K562 (cell line): ENCODE data around the gene IL17RA. TPM values are rescaled to one million over a fixed set of nuclear protein-coding genes. Genes with fewer than 3 reads are reported as not detected.

Source experiments
- ATAC-seq: fragments of 200-7000 bp; cut with Tn5 transposase; 3 replicates; pipeline ENCODE4 v1.9.1; 2020; ENCODE audit warnings: moderate library complexity
- BruUV-seq: library from RNA; stranded (reverse); fragments of 400-500 nt; replicated peaks from 2 replicates; lab custom pipeline; 2021; lab: Mats Ljungman, UMichigan
- CTCF ChIA-PET: fragments of 300-600 bp; formaldehyde crosslinking; extraction: SDS; loops from one replicate; lab custom pipeline; 2021; ENCODE audit warnings: low intra/inter-chr PET ratio; lab: Yijun Ruan, JAX
- POLR2A ChIA-PET: fragments of 300-600, 350-650 bp; sonication (Branson Sonifier 250); formaldehyde crosslinking; extraction: SDS; loops from one replicate; lab custom pipeline; 2021; ENCODE audit warnings: antibody characterized with exemption, inconsistent platforms; lab: Yijun Ruan, JAX
- DNase-seq, 4 experiments: peaks; one replicate each; pipeline versions ENCODE4 v3.0.0 to v3.0.0-alpha.2; 2011 to 2018; ENCODE audit warnings: low spot score in 3 of 4, mixed read lengths in 3 of 4; ENCODE audit errors: extremely low read depth in 1 of 4
- FAIRE-seq: peaks from 2 replicates; lab custom pipeline; 2011; peaks lifted over from hg19 to GRCh38; lab: Jason Lieb, UNC
- H2AFZ ChIP-seq: 2 replicates; pipeline ENCODE4 v1.6.0; 2011; ENCODE audit warnings: low read depth, low read length, control low read depth, inconsistent platforms
- H3K27ac ChIP-seq: fragments of 200-600 bp; 3 replicates; pipeline ENCODE4 v1.8.0; 2011; ENCODE audit warnings: low read depth, mild to moderate bottlenecking, control low read depth, inconsistent platforms, low read length, moderate library complexity, mixed read lengths; ENCODE audit errors: extremely low read depth
- H3K27me3 ChIP-seq, 2 experiments: fragments of 300-600 bp in 1 of 2; 2 replicates in 1 of 2; 3 replicates in 1 of 2; pipeline versions ENCODE4 v1.6.0 to v1.8.0; 2011; ENCODE audit warnings: inconsistent platforms in 2 of 2, low read length in 2 of 2, mild to moderate bottlenecking in 1 of 2, mixed read lengths in 1 of 2, moderate library complexity in 1 of 2; ENCODE audit not compliant: control insufficient read depth in 2 of 2, insufficient read depth in 2 of 2
- H3K36me3 ChIP-seq: fragments of 300-600 bp; 3 replicates; pipeline ENCODE4 v1.8.0; 2011; ENCODE audit warnings: mild to moderate bottlenecking, low read length, inconsistent platforms; ENCODE audit not compliant: control insufficient read depth, insufficient read depth
- H3K4me1 ChIP-seq, 2 experiments: fragments of 200-600 bp in 1 of 2; replicated peaks in 1 of 2; 2 replicates in 1 of 2; 3 replicates in 1 of 2; pipeline versions ENCODE4 v1.5.1 to v1.8.0; 2011; ENCODE audit warnings: inconsistent platforms in 2 of 2, low read length in 2 of 2, mild to moderate bottlenecking in 1 of 2, mixed read lengths in 1 of 2, moderate library complexity in 1 of 2; ENCODE audit not compliant: control insufficient read depth in 2 of 2, insufficient read depth in 2 of 2
- H3K4me2 ChIP-seq: 2 replicates; pipeline ENCODE4 v1.6.1; 2011; ENCODE audit warnings: low read length, control low read depth, inconsistent platforms, mixed read lengths; ENCODE audit not compliant: insufficient read depth
- H3K4me3 ChIP-seq: fragments of 200-600 bp; sonication (generic), shearing (Covaris generic); 2 replicates; pipeline ENCODE4 v1.5.1; 2016; ENCODE audit warnings: control low read depth, inconsistent platforms
- H3K79me2 ChIP-seq: fragments of 200-600 bp; 3 replicates; pipeline ENCODE4 v1.8.0; 2011; ENCODE audit warnings: low read length, inconsistent platforms; ENCODE audit not compliant: control insufficient read depth, insufficient read depth
- H3K9ac ChIP-seq, 2 experiments: 2 replicates each; pipeline versions ENCODE4 v1.6.0 to v1.6.1; 2011; ENCODE audit warnings: low read depth in 2 of 2, low read length in 2 of 2, control low read depth in 1 of 2, inconsistent platforms in 1 of 2, mild to moderate bottlenecking in 1 of 2, mixed read lengths in 1 of 2; ENCODE audit not compliant: insufficient read depth in 1 of 2
- H3K9me1 ChIP-seq: one replicate; pipeline ENCODE4 v1.6.0; 2011; ENCODE audit warnings: inconsistent platforms, mild to moderate bottlenecking, low read length, moderate library complexity; ENCODE audit not compliant: control insufficient read depth, insufficient read depth
- H3K9me3 ChIP-seq: replicated peaks from 2 replicates; pipeline ENCODE4 v1.5.1; 2011; ENCODE audit warnings: low read depth, low read length, inconsistent platforms; ENCODE audit not compliant: control insufficient read depth, insufficient read depth
- H4K20me1 ChIP-seq: replicated peaks from 2 replicates; pipeline ENCODE4 v1.6.1; 2011; ENCODE audit warnings: low read length, inconsistent platforms, mixed read lengths; ENCODE audit not compliant: control insufficient read depth, insufficient read depth
- HNRNPL ChIP-seq: fragments of 200-400 bp; formaldehyde crosslinking; IDR thresholded peaks from 2 replicates; pipeline ENCODE4 v1.6.1; 2017; ENCODE audit warnings: low read depth, mild to moderate bottlenecking, low read length
- MGA ChIP-seq: fragments of 450-650 bp; IDR thresholded peaks from 2 replicates; pipeline ENCODE4 v1.6.1; 2016; ENCODE audit warnings: mild to moderate bottlenecking, moderate library complexity
- THRAP3 ChIP-seq: fragments of 450-650 bp; IDR thresholded peaks from 2 replicates; pipeline ENCODE4 v1.6.1; 2016; ENCODE audit warnings: mild to moderate bottlenecking, inconsistent platforms, borderline replicate concordance
- USF2 ChIP-seq: sonication (generic); formaldehyde crosslinking; IDR thresholded peaks from 2 replicates; pipeline ENCODE4 v1.5.0; 2020; ENCODE audit warnings: missing genetic modification reagents
- ZNF184 ChIP-seq: sonication (generic); formaldehyde crosslinking; IDR thresholded peaks from 2 replicates; pipeline ENCODE4 v1.5.0; 2020; ENCODE audit warnings: missing genetic modification reagents
- WGBS: fragments of 100-300 bp; shearing (Covaris generic); methylation state at CpG from one replicate; pipeline ENCODE4 v1.1.6; 2016; ENCODE audit warnings: low coverage, mixed read lengths; ENCODE audit not compliant: insufficient coverage; ENCODE audit errors: missing lambda C conversion rate; 5-methylcytosine and 5-hydroxymethylcytosine counted together
- in situ Hi-C: fragments of 300-500 bp; cut with MboI; formaldehyde crosslinking; loops from 4 replicates; pipeline ENCODE4 v1.15.0; 2018; ENCODE audit warnings: inconsistent platforms, mixed read lengths
- intact Hi-C: fragments of 100-400 bp; cut with micrococcal nuclease; formaldehyde crosslinking; loops from 2 replicates; pipeline ENCODE4 v1.14.2; 2022
- polyA plus RNA-seq, 8 experiments: library from polyadenylated mRNA; depleted of rRNA in 4 of 8; stranded (reverse) in 5 of 8; unstranded in 3 of 8; fragments of >200 nt; fragmentation: Nextera tagmentation in 2 of 8; fragmentation: Illumina TruSeq in 1 of 8; extraction: Ambion mirVana in 2 of 8; extraction: Trizol in 1 of 8; gene quantifications; 2 replicates each; pipeline versions ENCODE4 v1.2.1 to v1.2.3, GENCODE V29; 2011 to 2014; ENCODE audit warnings: inconsistent platforms in 1 of 8, missing spikeins in 1 of 8
- total RNA-seq, 7 experiments: library from RNA; depleted of rRNA in 6 of 7; stranded (reverse); fragments of >200 nt in 6 of 7; fragmentation: Illumina TruSeq in 2 of 7; extraction: Trizol in 2 of 7; gene quantifications; 2 replicates each; pipeline versions ENCODE4 v1.2.1 to v1.2.3, GENCODE V29; 2011 to 2021; ENCODE audit warnings: low replicate concordance in 1 of 7

Gene IL17RA
- total and polyA plus RNA-seq, 9 of the 15 experiments (the other 6 are each of a cell fraction or from before 2014, with no cell fraction given) = 0.17 to 11.8 (median 3.7) TPM

GRCh38 chr22:17085277-17086181, 729 bp downstream of the IL17RA start:
- POLR2A ChIA-PET = no interaction called here
- CTCF ChIA-PET = no interaction called here
- H3K27ac ChIP-seq = peak overlapping the region; percentile 81
- H3K27me3 ChIP-seq = no peaks in the 10 kb centered on the region
- FAIRE-seq (no peak), ATAC-seq (peak; percentile 55), DNase-seq (peak in 3 of 4 experiments; percentile 28 to 67 (median 61))
- H3K4me3 ChIP-seq = peak overlapping the region; percentile 95
- intact Hi-C loops = loop anchor here (2.0 kb wide), 1 partner anchor 15 kb away; no protein-coding TSS in a partner anchor
- H3K36me3 ChIP-seq = no peaks in the 10 kb centered on the region
- peaks cover 9% of the 10 kb centered on the region for H4K20me1 ChIP-seq
- peak overlapping the region; percentile 95 for H2AFZ ChIP-seq
- 33% methylated on average over 69 of the region's 92 CpGs for WGBS
- H3K9me3 ChIP-seq = no peaks in the 10 kb centered on the region
- in situ Hi-C loops = no loop called here
- peak overlapping the region; percentile 83 for H3K4me2 ChIP-seq
- H3K4me1 ChIP-seq = peaks cover 0 to 25% of the 10 kb centered on the region in 2 experiments; a peak in 4 of 5 replicates
- H3K9me1 ChIP-seq = no peaks in the 10 kb centered on the region
- H3K9ac ChIP-seq = peak overlapping the region; percentile 89 to 93
- no TSS peak for BruUV-seq
- H3K79me2 ChIP-seq = peaks cover 9% of the 10 kb centered on the region; the same call in 2 of the 3 replicates
- peak; percentile 75; the same call in 1 of the 2 replicates for TF ChIP-seq MGA
- TF ChIP-seq ZNF184 (CRISPR knock-in tag) = no peak
- TF ChIP-seq THRAP3 = no peak
- no peak for TF ChIP-seq USF2 (CRISPR knock-in tag)
- peak; percentile 39; the same call in 1 of the 2 replicates for TF ChIP-seq HNRNPL
